ENCODE results near the gene CPVL.

Gene CPVL

DNA sequence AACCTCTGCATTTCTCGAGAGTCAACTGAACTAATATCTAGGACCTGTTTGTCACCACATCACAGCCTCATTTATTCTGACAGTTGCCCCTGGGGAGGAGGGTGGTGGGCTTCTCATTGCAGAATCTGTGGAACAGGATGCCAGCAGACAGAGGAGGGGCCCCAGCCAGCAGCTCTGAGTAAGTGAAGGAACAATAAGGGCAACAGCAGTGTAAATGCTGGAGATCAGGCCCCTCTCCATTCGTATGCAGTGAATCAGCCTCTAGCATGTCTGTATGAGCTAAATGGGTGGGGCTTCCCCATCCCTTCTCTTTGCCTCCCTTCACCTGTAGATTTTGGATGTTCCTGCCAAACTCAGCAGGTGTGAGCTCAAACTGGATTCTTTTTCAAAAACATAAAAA, 7.7 kb upstream of the CPVL start:
- no peak for DNase-seq

DNA sequence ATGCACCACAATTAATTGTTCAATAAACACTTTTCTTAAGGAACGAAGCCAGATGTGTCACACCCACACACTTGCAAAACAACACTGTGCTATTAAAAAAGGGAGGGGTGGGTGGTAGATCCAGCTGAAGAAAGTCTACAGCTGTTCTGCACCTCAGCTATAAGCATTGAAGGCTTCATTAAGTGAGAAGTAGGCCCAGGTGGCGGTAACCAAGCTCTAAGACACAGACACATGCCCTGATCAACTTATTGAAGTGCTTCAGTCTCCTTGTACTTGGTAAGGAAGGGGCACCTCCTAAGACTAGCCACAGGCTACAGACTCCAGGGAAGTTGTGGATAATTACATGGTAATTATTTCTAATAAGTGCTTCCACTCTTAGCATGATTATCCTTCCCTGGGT, 4.5 kb upstream of the CPVL start:
- no peak for DNase-seq

DNA sequence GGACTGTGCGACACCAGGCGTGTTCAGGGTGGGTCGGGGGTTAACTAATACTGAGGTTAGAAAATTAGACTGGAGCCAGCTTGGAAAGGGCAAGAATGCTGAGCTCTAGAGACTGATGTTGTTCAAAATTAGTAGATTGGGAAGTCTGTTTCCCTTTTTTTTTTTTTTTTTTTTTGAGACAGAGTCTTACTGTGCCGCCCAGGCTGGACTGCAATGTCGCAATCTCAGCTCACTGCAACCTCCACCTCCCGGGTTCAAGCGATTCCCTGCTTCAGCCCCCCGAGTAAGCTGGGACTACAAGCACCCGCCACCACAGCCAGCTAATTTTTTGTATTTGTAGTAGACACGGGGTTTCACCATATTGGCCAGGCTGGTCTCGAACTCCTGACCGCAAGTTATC, 2.7 kb upstream of the CPVL start:
- no peak for DNase-seq

DNA sequence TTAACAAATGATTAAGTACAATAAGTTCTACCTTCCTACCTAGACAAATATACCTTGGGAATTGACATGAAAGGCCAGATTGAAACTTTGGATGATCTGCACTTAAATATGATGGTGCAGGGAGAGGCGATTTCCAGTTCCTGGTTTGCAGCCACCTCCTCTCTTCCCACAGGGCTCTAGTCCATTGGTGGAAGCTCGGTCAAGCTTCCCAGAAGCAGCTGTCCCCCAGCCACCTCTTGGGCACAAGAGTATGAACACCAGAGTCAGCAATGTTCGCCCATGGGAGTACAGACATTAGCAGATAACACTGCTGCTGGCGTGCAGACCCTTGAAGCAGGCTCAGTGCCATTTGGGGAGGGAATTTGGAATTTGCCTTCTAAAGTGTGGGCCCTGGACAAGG, 1.5 kb upstream of the CPVL start:
- no peak for DNase-seq

DNA sequence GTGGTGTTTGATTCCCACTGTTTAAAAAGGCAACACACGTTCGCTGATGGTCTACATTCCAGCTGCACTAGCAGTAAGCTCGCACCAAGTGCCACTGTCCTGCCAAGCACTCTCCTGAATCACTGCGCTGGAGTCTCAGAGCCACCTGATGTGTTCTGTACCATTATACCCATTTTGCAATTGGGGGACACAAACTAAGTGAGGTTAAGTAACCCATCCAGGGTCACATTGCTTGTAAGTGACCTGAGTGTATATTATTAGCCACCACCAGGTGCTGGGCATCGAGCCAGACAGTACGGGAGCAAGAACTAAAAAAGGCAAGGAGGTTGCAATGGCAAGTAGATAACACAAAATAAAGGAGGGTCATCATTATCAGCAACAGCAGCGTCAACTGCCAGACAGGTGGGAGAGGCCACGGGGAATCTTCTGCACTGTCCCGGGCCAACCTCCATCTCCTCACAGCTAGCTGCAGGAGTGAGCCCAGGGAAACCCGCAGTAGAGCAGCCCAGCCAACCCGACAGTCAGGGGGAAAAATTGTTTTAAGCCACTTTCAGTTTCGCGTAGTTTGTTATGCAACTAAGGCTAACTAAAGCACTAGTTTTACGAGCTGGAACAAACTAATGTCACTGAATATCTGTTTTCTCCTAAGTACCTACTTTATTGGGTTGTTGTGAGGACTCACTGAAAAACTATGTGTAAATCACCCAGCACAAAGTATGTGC, 712 bp upstream of the CPVL start:
- DNase-seq: no peak

DNA sequence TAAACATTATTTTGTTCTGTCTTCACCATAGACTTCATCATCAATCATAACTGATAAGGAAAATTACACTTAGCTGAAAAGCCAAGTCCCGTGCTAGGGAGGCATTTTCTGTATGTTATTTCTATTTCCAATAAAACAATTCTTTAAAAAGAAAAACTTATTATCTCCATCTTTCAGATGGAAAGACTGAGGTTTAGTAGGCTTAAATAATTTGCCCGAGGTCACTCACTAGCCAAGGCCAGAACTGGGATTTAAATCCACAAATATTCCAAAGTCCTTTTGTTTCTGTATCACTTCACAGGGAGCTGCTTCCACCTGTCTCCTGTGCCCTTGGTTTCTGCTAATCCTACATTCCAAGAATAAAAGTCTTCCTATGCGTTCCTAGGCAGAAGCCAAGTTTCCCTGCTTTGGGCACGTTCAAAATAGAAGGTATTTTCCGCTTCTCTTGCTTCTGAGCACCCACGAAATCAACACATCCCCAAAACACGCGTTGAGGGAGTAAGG, 732 bp downstream of the CPVL start:
- no peak for DNase-seq

DNA sequence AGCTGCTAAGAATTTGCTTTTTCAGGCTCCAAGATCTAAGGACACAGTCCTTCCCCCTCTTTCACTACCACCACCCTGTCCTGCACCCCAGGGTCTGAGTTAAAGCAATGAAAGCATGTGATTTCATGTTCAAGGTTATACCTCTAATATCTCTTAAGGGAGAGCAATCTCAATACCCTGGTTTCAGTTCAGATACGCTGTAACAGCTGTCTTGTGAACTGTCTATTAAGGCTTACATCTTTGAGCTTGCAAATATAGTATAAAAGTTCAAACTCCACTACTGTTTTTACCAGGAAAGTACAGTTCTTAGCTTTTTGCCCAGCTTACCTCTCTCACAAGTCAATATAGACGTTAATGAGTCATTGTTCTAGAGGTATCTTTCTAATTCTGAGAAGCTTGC, 2.6 kb downstream of the CPVL start:
- DNase-seq: no peak

DNA sequence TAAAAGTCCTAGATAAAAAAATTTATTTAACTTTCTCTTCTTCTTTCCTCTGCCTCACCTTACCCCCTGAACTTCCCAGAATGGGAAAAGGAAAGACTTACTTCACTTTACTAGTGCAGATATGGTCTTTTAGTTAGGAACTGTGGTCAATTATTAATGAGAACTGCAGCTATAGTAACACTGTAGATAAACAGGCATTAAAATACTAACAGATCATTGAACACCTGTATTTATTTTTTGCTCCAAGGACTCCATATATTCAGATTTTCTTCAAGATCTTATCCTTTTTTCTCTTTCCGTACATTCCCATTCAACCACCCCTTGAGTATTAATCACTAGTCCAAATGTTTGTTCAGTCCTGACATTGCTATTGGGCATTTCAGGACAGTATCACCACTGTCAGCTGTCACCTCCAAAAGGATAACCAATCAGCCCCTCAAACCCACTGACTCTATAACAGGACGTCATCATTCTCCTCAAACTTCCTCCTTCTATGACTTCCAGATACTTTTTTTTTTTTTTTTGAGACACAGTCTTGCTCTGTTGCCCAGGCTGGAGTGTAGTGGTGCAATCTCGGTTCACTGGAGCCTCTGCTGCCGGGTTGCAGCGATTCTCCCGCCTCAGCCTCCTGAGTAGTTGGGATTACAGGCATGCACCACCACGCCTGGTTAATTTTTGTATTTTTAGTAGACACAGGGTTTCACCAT, 4.2 kb downstream of the CPVL start:
- no peak for DNase-seq

DNA sequence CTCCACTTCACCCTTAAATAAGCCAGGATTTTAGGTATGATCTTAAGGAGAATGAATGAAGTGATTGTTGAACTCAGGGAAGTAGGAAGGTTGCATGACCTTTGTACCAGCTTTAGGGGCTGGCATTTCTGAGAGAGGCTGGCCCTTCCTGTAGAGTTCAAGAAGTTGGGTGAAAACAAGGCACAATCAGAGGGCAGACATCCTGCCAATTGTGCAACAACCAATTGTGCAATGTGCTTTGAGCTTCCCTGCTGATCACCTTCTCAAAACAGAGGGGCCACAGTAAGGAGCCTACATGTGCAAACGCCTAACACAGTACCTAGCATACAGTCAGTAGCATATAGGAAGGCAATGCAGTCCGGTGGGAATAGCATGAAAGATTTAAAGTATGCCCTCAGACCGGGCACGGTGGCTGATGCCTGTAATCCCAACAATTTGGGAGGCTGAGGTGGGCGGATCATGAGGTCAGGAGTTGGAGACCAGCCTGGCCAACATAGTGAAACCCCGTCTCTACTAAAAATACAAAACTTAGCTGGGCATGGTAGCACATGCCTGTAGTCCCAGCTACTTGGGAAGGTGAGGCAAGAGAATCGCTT, 5.4 kb downstream of the CPVL start:
- DNase-seq: no peak

DNA sequence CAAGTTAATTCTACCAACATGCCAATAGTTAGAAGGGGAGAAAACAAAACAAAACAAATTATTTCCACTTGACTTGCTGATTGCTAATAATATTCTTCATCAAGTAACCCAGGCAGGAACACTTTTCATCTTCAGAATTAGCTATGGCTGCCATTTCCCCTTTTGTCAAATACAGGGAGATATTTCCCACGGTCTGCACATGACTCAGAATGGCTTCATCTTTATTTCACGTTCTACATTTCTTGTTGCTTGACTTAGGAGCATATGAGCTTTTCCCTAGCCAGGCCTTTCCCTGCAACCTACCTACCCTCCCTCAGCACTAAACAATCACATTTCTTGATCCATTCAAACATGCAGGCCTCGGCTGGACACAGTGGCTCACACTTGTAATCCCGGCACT, 6.5 kb downstream of the CPVL start:
- DNase-seq: no peak

DNA sequence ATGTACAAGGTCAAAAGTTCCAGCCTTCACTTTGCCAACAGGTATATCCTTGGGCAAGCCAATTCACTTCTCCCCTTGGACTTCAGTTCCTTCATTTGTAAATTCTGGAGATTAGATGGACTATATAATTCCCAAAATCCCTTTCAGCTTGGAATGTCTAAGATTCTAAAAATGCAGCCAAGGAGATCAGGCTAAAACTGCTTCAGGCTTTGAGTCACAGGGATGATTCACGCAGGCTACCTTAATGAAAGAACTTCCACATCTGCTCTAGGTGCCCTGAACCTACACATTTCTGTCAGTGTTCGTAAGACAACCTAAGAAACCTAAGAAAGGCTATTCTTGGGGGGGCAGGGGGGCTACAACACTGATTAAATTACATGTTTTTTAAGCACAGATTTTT, 7.1 kb downstream of the CPVL start:
- no peak for DNase-seq

DNA sequence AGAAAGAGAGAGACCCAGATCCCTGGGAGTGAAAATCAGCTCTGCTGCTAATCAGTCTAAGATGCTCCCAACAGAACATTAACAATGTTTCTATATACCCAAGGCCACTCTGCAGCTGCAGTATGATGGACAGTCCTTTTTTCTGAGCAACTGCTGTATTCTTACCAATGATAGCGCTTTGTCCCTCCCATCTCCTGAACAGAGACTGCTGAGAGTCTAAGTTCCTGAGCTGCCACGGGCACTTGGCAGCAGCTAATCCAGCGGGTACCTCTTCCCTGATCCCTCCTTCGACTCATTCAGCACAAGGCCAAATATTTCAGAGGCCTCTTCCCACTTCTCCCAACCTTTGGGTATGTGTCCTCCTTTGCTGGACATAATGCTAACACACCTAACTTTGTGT, 7.7 kb downstream of the CPVL start:
- DNase-seq: no peak

DNA sequence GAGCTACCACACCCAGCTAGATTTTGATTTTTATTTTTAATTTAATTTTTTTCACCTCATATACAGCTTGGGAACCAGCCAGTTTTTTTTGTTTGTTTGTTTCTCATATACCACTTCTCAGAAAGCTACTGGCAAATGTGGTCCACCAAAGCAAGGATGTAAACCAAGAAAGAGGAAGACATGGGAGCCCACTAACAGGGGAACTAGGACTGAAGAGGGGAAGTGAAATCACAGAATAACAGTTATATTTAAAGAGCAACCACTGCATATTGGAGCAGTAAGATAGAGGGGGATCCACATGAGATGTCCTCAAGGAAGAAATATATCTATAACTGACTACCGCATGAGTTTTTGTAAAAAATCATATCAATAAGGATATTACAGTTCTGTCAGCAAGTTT, 10.5 kb downstream of the CPVL start:
- no peak for DNase-seq

DNA sequence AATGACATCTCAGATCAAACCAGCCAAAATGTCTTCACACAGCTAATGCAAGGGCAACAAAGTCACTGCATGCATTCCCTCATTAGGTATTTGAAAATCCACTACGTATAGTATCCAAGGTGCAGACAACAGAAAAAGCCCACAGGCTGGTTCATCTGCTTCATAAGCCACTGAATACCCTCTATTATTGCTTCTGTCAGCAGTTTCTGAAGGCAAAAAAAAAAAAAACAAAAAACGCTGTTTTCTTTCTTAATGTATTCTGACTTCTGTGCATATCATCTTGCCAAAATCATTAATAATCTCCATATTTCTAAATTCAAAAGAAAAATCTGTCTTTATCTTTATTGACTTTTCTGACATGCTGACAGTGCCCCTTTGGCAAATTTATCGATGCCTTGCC, 13.4 kb downstream of the CPVL start:
- no peak for DNase-seq

DNA sequence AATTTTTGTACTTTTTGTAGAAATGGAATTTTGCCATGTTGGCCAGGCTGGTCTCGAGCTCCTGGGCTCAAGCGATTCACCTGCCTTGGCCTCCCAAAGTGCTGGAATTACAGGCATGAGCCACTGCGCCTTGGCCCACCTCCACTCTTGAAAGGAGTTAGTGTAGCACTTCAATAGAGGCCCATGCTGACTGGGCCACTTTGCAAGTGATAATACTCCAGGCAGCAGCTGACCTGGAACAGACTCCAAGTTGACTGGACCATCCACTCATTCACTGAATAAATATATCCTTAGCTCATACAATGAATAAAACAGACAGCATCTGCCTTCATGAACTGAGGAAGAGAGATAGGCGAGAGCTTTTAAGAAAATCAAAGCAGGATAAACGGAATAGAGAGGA, 14.7 kb downstream of the CPVL start:
- DNase-seq: no peak

DNA sequence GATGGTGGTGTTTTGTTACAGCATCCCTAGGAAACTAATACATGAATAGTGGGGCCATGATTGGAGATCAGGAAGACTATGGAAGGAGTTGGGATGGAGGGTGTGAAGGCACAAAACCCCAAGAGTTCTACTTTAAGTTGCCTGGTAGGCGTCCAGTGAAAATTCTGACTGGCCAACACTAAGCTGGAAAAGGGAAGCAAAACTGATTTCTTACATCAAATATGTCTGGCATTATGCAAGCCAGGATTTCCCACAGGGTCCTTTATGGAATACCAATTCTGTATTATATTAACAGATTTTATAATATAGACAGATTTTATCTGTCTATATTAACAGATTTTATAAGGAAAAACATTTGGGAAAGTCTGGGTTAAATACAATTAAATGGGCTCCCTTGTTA, 16.2 kb downstream of the CPVL start:
- no peak for DNase-seq

DNA sequence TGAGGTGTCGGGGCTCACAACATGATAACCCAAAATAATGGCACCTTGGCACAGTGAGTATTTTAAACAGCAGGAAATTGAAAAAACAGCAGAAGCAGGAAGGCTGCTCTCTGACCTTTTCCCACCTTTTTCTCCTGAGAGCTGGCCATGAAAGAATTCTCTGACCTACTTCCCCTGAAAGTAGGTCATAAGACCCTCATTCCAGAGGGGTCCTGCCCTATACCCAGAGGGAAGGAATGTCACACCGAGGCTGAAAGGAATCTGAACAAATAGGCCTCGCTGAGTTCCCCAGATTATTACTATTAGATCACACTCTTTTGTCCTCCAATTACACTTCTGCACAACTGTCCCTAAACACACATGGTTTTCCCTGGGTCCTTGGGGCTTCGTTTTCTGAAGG, 18.8 kb downstream of the CPVL start:
- no peak for DNase-seq

DNA sequence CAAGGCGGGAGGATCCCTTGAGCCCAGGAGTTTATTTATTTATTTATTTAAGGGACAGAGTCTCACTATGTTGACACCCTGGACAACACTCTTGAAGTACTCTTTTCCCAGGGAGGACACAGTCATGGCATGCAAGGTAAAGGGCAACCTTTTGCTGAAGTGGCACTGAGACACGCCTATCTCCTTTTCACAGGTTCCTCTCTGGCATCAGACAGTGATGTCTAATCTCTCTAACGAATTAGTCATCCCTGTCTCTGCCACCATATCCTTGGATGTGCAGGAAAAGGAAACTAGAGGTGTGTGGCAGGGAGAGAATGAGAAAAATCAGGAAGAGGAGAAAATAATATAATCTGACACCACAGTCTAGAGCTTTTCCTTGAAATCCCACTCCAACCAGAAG, 19.5 kb downstream of the CPVL start:
- no peak for DNase-seq

DNA sequence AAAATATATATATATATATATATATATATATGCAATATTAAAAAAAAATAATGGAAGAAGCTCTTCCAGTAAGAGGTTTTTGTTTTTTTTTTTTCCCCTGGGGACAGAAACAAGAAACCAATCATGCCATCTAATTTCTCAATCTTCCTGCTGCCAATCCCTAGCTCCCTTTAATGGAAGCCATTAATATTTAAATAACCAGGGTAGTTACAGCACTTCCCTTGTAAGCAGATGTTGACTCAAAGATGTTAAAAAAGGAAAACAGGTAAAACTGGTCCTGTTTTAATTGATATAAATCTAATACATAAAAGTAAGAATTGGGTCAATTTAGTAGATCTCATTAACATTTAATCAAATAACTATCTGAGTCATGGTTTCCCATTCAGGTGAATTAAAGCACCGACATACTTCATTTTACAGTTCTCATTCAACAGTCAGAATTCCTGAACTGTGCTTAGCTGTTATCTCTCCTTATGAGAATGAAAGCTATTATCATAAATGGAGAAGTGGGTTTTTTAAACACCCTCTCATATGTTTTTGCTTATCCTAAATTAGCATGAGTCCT, 22.6 kb downstream of the CPVL start:
- DNase-seq: no peak

DNA sequence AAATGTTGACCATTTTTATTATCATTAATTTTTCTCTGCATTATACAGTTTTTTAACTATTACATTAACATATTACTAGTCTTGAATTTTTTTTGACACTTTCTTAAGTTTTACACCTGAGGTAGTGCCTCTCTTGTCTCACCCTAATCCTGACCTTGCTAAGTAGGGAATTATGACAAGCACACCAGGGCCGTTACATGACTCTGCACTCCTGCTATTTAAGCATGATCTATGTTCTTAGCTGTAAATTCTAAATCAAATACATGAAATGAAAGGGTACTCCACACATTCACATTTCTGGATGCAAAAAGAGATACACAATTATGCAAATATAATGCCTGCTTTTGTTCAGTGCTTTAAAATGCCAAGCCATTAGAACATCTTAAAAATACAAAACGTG, 23.6 kb downstream of the CPVL start:
- no peak for DNase-seq

DNA sequence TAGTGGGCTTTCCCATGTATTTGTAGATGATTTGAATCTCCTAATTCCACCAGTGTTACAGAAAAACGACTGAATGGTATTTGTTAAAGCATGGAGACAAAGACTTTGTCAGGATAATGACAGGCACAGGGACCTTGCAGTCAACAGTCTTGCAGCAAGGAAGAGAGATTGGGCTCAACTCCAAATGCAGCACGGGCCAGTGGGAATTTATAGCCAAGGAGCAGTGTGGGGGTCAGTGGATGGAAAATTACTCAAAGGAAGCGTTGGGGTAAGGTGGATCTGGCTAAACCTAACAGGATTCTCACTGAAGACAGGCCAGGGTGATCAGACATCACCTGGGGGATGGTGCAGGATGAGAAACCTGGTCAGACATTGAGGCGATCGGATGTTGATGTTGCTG, 24.3 kb downstream of the CPVL start:
- no peak for DNase-seq

DNA sequence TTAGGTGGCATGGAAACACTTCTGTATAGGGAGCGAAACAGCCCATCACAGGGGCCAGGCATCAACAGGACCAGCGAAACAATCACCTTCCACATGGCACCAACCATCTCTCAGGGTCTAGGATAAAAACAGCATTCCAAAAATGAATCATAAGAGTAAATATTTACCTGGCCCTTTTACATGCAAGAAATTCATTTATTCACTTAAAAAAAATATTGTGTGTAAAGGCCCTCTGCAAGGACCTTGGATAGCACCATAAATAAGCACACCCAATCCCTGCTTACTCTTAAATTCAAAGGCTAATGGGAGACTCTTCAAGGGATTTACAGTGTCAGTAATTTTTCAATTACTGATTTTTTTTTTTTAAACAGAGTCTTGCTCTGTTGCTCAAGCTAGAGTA, 25.4 kb downstream of the CPVL start:
- DNase-seq: no peak

DNA sequence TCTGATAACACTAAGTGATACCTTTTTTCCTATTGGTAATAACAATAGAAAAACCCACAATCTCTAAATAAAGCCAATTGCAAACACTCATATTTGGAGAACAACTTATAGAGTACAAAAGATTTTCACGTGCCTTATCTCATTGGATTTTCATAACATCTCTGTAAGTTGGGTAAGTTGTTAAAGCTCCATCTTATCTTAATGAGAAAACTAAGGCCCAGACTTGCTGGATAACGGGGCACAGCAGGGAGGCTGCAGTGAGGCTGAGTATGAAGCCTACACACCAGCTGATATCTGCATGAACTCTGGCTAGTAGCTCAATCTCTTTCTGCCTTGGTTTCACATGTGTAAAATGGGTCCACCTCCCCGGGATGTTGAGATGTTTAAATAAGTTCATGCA, 26.8 kb downstream of the CPVL start:
- DNase-seq: no peak
